Activated CD4-positive, alpha-beta T cell treated with anti-CD3 and anti-CD28 coated beads for 48 hours (primary cell): Measurements from ENCODE around the gene VCPKMT.

Experiments
- DNase-seq: peaks from one replicate; pipeline ENCODE4 v3.0.0-alpha.2; 2020

The VCPKMT gene

GRCh38 chr14:50063876-50064420 is 52.4 kb downstream of the VCPKMT start:
- no peak for DNase-seq

DNA sequence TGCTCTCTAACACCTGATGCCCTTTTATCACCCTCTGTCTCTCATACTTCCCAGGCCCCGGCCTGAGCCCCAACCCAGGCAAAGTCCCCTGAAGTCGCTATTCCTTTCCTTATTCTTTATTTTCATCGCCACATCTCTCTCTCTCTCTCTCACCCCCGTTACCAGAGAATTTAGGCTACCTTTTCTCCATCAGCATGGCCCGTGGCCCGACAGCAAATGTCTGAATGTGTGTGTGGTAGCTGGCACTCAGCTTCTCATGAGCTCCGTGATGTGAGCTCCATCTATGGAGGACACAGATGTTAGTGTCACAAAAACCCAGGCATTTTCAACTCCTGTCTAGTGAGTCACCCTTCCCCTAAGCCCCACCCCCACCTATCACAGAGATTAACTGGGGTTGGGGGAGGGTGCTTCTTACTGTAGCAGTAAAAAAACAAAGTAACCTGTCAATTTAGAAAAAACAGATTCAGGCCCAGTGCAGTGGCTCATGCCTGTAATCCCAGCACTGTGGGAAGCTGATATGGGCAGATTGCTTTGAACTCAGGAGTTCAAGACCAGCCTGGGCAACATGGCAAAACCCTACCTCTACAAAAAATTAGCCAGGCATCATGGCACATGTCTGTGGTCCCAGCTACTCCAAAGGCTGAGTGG is 53.8 kb downstream of the VCPKMT start:
- peak; percentile 83 for DNase-seq

DNA sequence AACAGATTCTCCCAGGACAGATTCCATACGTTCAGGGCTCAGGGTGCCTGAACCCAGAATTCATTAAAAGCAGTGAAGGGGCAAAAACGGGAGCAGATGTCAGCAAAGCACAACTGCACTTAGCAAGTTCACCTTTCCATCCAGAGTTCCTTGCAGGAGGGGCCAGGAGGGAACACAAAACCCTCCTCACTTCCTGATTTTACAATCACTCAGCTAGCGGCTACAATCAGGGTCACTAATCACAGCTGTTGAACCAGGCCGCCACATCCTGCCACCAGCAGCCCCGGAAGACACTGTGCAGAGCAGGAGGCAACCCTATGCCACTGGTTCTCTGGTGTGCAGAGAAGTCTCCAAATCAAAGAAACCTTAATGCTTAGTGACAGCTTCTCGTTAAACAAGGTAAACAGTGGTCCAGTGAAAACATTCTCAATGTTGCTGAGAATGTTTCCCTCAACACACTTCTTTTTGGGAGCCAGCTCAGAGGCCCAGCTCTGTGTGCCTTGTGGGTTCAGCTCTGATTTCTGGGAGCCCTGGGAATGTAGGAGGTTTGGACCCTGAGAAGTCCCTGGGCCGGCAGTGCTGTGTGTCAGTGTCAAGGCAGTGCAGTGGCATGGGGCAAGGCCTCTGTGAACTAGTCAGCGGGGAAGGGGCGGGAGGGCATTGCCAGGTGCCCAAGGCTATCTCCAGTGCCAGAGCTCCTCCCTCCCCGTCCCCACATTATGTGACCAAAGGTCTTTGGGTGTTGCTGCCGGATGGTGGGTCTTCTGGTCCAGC is 54.5 kb downstream of the VCPKMT start:
- DNase-seq: peak; percentile 70

GRCh38 chr14:50060871-50061663 is 55.3 kb downstream of the VCPKMT start:
- peak; percentile 53 for DNase-seq

- no peak for DNase-seq
These were observed 56.4 kb downstream of the VCPKMT start for GRCh38 chr14:50059763-50060616.
